IMR-90 (cell line): Measurements from ENCODE around the gene INHBE. TPM values are rescaled to one million over a fixed set of nuclear protein-coding genes. Genes with fewer than 3 reads are reported as not detected.

Experiments used
- ATAC-seq: fragments of 200-7000 bp; cut with Tn5 transposase; 2 replicates; pipeline ENCODE4 v1.9.1; 2020; ENCODE audit warnings: low read depth, mild to moderate bottlenecking, moderate library complexity
- BruUV-seq: library from RNA; stranded (reverse); fragments of 400-500 nt; replicated peaks from 2 replicates; lab custom pipeline; 2021; lab: Mats Ljungman, UMichigan
- CTCF ChIA-PET: fragments of 300-600 bp; formaldehyde crosslinking; extraction: SDS; loops from one replicate; lab custom pipeline; 2021; ENCODE audit warnings: antibody characterized with exemption; lab: Yijun Ruan, JAX
- POLR2A ChIA-PET: fragments of 300-600 bp; sonication (Branson Sonifier 250); formaldehyde crosslinking; loops from one replicate; lab custom pipeline; 2022; ENCODE audit warnings: antibody characterized with exemption; ENCODE audit not compliant: unreplicated experiment; lab: Charles Lee
- DNase-seq: peaks from one replicate; pipeline ENCODE4 v3.0.0; 2013
- H2AFZ ChIP-seq: replicated peaks from 2 replicates; pipeline ENCODE3; 2013; ENCODE audit warnings: low read length, mild to moderate bottlenecking; ENCODE audit not compliant: poor library complexity
- H2AK5ac ChIP-seq: 2 replicates; pipeline ENCODE4 v1.6.1; 2013; ENCODE audit warnings: low read depth, low read length, inconsistent platforms
- H2AK9ac ChIP-seq: replicated peaks from 2 replicates; pipeline ENCODE3; 2013; ENCODE audit warnings: mild to moderate bottlenecking, low read depth, low read length, moderate library complexity; ENCODE audit not compliant: poor library complexity
- H2BK120ac ChIP-seq: 2 replicates; pipeline ENCODE4 v1.6.1; 2013; ENCODE audit warnings: low read depth, low read length, inconsistent platforms
- H2BK15ac ChIP-seq: 3 replicates; pipeline ENCODE4 v1.6.1; 2013; ENCODE audit warnings: low read depth, low read length, inconsistent platforms
- H2BK20ac ChIP-seq: 2 replicates; pipeline ENCODE4 v1.6.1; 2013; ENCODE audit warnings: low read depth, mild to moderate bottlenecking, inconsistent platforms, low read length, moderate library complexity
- H2BK5ac ChIP-seq: 2 replicates; pipeline ENCODE4 v1.6.1; 2013; ENCODE audit warnings: mild to moderate bottlenecking, low read depth, low read length, inconsistent platforms; ENCODE audit not compliant: poor library complexity, severe bottlenecking
- H3K14ac ChIP-seq: replicated peaks from 2 replicates; pipeline ENCODE4 v1.6.1; 2013; ENCODE audit warnings: low read depth, low read length, inconsistent platforms
- H3K18ac ChIP-seq: 2 replicates; pipeline ENCODE4 v1.6.1; 2013; ENCODE audit warnings: low read depth, low read length, control low read depth
- H3K23ac ChIP-seq: 2 replicates; pipeline ENCODE4 v1.6.1; 2013; ENCODE audit warnings: low read depth, low read length, inconsistent platforms
- H3K27ac ChIP-seq: 2 replicates; pipeline ENCODE4 v1.5.1; 2013; ENCODE audit warnings: mild to moderate bottlenecking, control low read depth, low read length; ENCODE audit not compliant: insufficient read depth
- H3K27me3 ChIP-seq: 2 replicates; pipeline ENCODE4 v1.6.1; 2013; ENCODE audit warnings: low read length; ENCODE audit not compliant: control insufficient read depth, insufficient read depth
- H3K36me3 ChIP-seq: 2 replicates; pipeline ENCODE4 v1.6.1; 2013; ENCODE audit warnings: low read length, mixed read lengths; ENCODE audit not compliant: control insufficient read depth, insufficient read depth
- H3K4ac ChIP-seq: 2 replicates; pipeline ENCODE4 v1.6.1; 2013; ENCODE audit warnings: low read depth, low read length, inconsistent platforms
- H3K4me1 ChIP-seq: 2 replicates; pipeline ENCODE4 v1.6.1; 2013; ENCODE audit warnings: low read length, mixed read lengths; ENCODE audit not compliant: control insufficient read depth, insufficient read depth
- H3K4me2 ChIP-seq: 2 replicates; pipeline ENCODE4 v1.6.1; 2013; ENCODE audit warnings: low read depth, mild to moderate bottlenecking, control low read depth, low read length, moderate library complexity
- H3K4me3 ChIP-seq: 2 replicates; pipeline ENCODE4 v1.5.1; 2013; ENCODE audit warnings: low read depth, mild to moderate bottlenecking, control low read depth, low read length, moderate library complexity; ENCODE audit not compliant: insufficient read depth
- H3K56ac ChIP-seq: 2 replicates; pipeline ENCODE4 v1.6.1; 2013; ENCODE audit warnings: low read length, inconsistent platforms; ENCODE audit not compliant: insufficient read depth; ENCODE audit errors: extremely low read depth
- H3K79me1 ChIP-seq, 2 experiments: 2 replicates each; pipeline ENCODE4 v1.6.1; 2013; ENCODE audit warnings: low read length in 2 of 2, inconsistent platforms in 1 of 2, low read depth in 1 of 2
- H3K9ac ChIP-seq: 2 replicates; pipeline ENCODE4 v1.6.1; 2013; ENCODE audit warnings: low read depth, low read length, control low read depth
- H3K9me1 ChIP-seq: 2 replicates; pipeline ENCODE4 v1.6.1; 2013; ENCODE audit warnings: low read length, inconsistent platforms; ENCODE audit not compliant: insufficient read depth
- H3K9me3 ChIP-seq: 2 replicates; pipeline ENCODE4 v1.6.1; 2013; ENCODE audit warnings: low read length; ENCODE audit not compliant: control insufficient read depth, insufficient read depth
- H4K20me1 ChIP-seq: 2 replicates; pipeline ENCODE4 v1.6.1; 2013; ENCODE audit warnings: low read length, inconsistent platforms; ENCODE audit not compliant: insufficient read depth
- H4K5ac ChIP-seq: 2 replicates; pipeline ENCODE4 v1.6.1; 2013; ENCODE audit warnings: mild to moderate bottlenecking, low read depth, low read length, control low read depth
- H4K8ac ChIP-seq, 2 experiments: 2 replicates each; pipeline ENCODE4 v1.6.1; 2013; ENCODE audit warnings: low read depth in 2 of 2, low read length in 2 of 2, control low read depth in 1 of 2, inconsistent platforms in 1 of 2
- H4K91ac ChIP-seq: 2 replicates; pipeline ENCODE4 v1.6.1; 2013; ENCODE audit warnings: low read depth, low read length, inconsistent platforms; ENCODE audit not compliant: insufficient read depth
- BHLHE40 ChIP-seq: fragments of 150-350 bp; IDR thresholded peaks from 2 replicates; pipeline ENCODE4 v1.6.1; 2016; ENCODE audit warnings: mild to moderate bottlenecking, low read depth, low read length
- CEBPB ChIP-seq: IDR thresholded peaks from 2 replicates; pipeline ENCODE4 v1.6.1; 2012; ENCODE audit warnings: low read depth, low read length, improper control_type of control experiment
- CHD1 ChIP-seq: IDR thresholded peaks from 2 replicates; pipeline ENCODE4 v1.6.1; 2012; ENCODE audit warnings: low read depth, low read length, improper control_type of control experiment
- CTCF ChIP-seq: conservative IDR thresholded peaks from 2 replicates; pipeline ENCODE4 v1.5.1; 2012; ENCODE audit warnings: mild to moderate bottlenecking, low read depth, low read length, improper control_type of control experiment
- MAFK ChIP-seq: IDR thresholded peaks from 2 replicates; pipeline ENCODE4 v1.6.1; 2012; ENCODE audit warnings: low read depth, low read length, improper control_type of control experiment
- MXI1 ChIP-seq: IDR thresholded peaks from 2 replicates; pipeline ENCODE4 v1.6.1; 2012; ENCODE audit warnings: low read depth, mild to moderate bottlenecking, low read length, moderate library complexity, borderline replicate concordance
- NFE2L2 ChIP-seq: fragments of 150-350 bp; IDR thresholded peaks from 2 replicates; pipeline ENCODE4 v1.6.1; 2016; ENCODE audit warnings: low read depth, mild to moderate bottlenecking, low read length
- POLR2A ChIP-seq: IDR thresholded peaks from 2 replicates; pipeline ENCODE4 v1.6.1; 2012; ENCODE audit warnings: mild to moderate bottlenecking, low read depth, low read length
- RAD21 ChIP-seq: IDR thresholded peaks from 2 replicates; pipeline ENCODE4 v1.6.1; 2012; ENCODE audit warnings: low read length, improper control_type of control experiment
- WGBS, 2 experiments: methylation state at CpG; one replicate each; pipeline versions ENCODE4 v1.1.5 to v1.1.7; 2013; ENCODE audit warnings: missing lambda C conversion rate in 2 of 2; ENCODE audit not compliant: insufficient read length in 1 of 2; ENCODE audit errors: extremely low coverage in 2 of 2; 5-methylcytosine and 5-hydroxymethylcytosine counted together
- dilution Hi-C: fragments of 300-500 bp; cut with HindIII; formaldehyde crosslinking; loops from one replicate; pipeline ENCODE4 v1.14.3; 2018; ENCODE audit warnings: low sequenced_read_pairs; ENCODE audit not compliant: unreplicated experiment
- in situ Hi-C: fragments of 300-500 bp; cut with MboI; formaldehyde crosslinking; loops from 3 replicates; pipeline ENCODE4 v1.14.3; 2019; ENCODE audit warnings: low sequenced_read_pairs, inconsistent platforms, mixed read lengths
- intact Hi-C: fragments of 100-400 bp; cut with micrococcal nuclease; formaldehyde crosslinking; loops from 2 replicates; pipeline ENCODE4 v1.10.0; 2022
- polyA plus RNA-seq, 3 experiments: library from polyadenylated mRNA; depleted of rRNA; stranded (reverse); fragments of >200 nt; gene quantifications; 2 replicates each; pipeline ENCODE4 v1.2.3, GENCODE V29; 2012; ENCODE audit warnings: low replicate concordance in 1 of 3
- total RNA-seq: library from RNA; depleted of rRNA; stranded (reverse); fragments of >200 nt; gene quantifications from 2 replicates; pipeline ENCODE4 v1.2.3, GENCODE V29; 2012

Gene INHBE
- total and polyA plus RNA-seq, 2 of the 4 experiments (the other 2 are of a cell fraction): 0.90 to 1.7 TPM

GRCh38 chr12:57474430-57474829 is 19.3 kb downstream of the INHBE start:
- Histone ChIP-seq H4K8ac (no peak overlapping the region), H3K4me1 (0 out of 2 replicates have a peak, but pooled peaks cover 3% of the 10 kb centered on the region), H3K27me3 (peaks cover 55% of the 10 kb centered on the region), H4K20me1 (no peaks in the 10 kb centered on the region), H3K9ac (no peak overlapping the region), H2AK9ac (no peak overlapping the region), H3K79me1 (no peaks in the 10 kb centered on the region), H2AK5ac (no peak overlapping the region), H3K56ac (no peak overlapping the region), H2BK120ac (no peak overlapping the region), H3K4me2 (no peak overlapping the region), H3K4ac (no peak overlapping the region), H3K18ac (no peak overlapping the region), H3K9me3 (no peaks in the 10 kb centered on the region; the same call in 1 of the 2 replicates), H3K23ac (no peak overlapping the region), H3K36me3 (no peaks in the 10 kb centered on the region), H3K9me1 (no peaks in the 10 kb centered on the region), H2BK15ac (no peak overlapping the region), H2AFZ (no peak overlapping the region), H3K4me3 (no peak overlapping the region), H4K91ac (no peak overlapping the region), H2BK5ac (no peak overlapping the region), H4K5ac (no peak overlapping the region), H3K14ac (no peak overlapping the region), H2BK20ac (no peak overlapping the region), H3K27ac (no peak overlapping the region)
- ChIA-PET CTCF (interaction anchor here (1.1 to 1.9 kb wide), 3 partner anchors 12 to 19 kb away, joined by 3 to 8 read pairs (median 3); partner anchors contain the start of genes GLI1 and INHBE), POLR2A (no interaction called here)
- WGBS, 2 experiments: no CpG with 5 or more reads among the region's 8 CpGs
- DNase-seq: no peak
- in situ Hi-C loops (no loop called here), intact Hi-C loops (no loop called here), dilution Hi-C loops (no loop called here)
- TF ChIP-seq POLR2A: no peak
- no peak for TF ChIP-seq RAD21
- no peak for TF ChIP-seq MXI1
- TF ChIP-seq BHLHE40: no peak
- TF ChIP-seq NFE2L2: no peak
- no peak for TF ChIP-seq CTCF
- TF ChIP-seq CEBPB: no peak
- TF ChIP-seq CHD1: no peak
- no peak for TF ChIP-seq MAFK
- no peak for ATAC-seq
- BruUV-seq: no TSS peak
